HepG2 (cell line): Measurements from ENCODE around the gene NIPAL3.

Source experiments
- DPF2 ChIP-seq: sonication (generic); formaldehyde crosslinking; IDR thresholded peaks from 2 replicates; pipeline ENCODE4 v1.4.0; 2020; ENCODE audit warnings: mild to moderate bottlenecking, low read depth, missing genetic modification reagents, borderline replicate concordance
- FOXK2 ChIP-seq: fragments of 450-650 bp; IDR thresholded peaks from 2 replicates; pipeline ENCODE4 v1.6.1; 2016
- GABPA ChIP-seq, 2 experiments: IDR thresholded peaks; 2 replicates each; pipeline ENCODE4 v1.6.1; 2011 to 2016; ENCODE audit warnings: low read depth in 2 of 2, low read length in 1 of 2, missing biosample characterization in 1 of 2, missing genetic modification characterization in 1 of 2
- TF ChIP-seq, protein P1 (sequence below): sonication (generic); formaldehyde crosslinking; IDR thresholded peaks from 2 replicates; pipeline ENCODE4 v1.4.0; 2020; ENCODE audit warnings: missing genetic modification reagents, borderline replicate concordance
- TF ChIP-seq, protein P2 (sequence below): sonication (generic); formaldehyde crosslinking; IDR thresholded peaks from 2 replicates; pipeline ENCODE4 v1.4.0; 2020; ENCODE audit warnings: missing genetic modification reagents

GRCh38 chr1:24481101-24481500 is 65.5 kb downstream of the NIPAL3 start:
- TF ChIP-seq, protein P1, sequence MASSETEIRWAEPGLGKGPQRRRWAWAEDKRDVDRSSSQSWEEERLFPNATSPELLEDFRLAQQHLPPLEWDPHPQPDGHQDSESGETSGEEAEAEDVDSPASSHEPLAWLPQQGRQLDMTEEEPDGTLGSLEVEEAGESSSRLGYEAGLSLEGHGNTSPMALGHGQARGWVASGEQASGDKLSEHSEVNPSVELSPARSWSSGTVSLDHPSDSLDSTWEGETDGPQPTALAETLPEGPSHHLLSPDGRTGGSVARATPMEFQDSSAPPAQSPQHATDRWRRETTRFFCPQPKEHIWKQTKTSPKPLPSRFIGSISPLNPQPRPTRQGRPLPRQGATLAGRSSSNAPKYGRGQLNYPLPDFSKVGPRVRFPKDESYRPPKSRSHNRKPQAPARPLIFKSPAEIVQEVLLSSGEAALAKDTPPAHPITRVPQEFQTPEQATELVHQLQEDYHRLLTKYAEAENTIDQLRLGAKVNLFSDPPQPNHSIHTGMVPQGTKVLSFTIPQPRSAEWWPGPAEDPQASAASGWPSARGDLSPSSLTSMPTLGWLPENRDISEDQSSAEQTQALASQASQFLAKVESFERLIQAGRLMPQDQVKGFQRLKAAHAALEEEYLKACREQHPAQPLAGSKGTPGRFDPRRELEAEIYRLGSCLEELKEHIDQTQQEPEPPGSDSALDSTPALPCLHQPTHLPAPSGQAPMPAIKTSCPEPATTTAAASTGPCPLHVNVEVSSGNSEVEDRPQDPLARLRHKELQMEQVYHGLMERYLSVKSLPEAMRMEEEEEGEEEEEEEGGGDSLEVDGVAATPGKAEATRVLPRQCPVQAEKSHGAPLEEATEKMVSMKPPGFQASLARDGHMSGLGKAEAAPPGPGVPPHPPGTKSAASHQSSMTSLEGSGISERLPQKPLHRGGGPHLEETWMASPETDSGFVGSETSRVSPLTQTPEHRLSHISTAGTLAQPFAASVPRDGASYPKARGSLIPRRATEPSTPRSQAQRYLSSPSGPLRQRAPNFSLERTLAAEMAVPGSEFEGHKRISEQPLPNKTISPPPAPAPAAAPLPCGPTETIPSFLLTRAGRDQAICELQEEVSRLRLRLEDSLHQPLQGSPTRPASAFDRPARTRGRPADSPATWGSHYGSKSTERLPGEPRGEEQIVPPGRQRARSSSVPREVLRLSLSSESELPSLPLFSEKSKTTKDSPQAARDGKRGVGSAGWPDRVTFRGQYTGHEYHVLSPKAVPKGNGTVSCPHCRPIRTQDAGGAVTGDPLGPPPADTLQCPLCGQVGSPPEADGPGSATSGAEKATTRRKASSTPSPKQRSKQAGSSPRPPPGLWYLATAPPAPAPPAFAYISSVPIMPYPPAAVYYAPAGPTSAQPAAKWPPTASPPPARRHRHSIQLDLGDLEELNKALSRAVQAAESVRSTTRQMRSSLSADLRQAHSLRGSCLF (CRISPR knock-in tag): no peak
- no peak for TF ChIP-seq FOXK2
- TF ChIP-seq, protein P2, sequence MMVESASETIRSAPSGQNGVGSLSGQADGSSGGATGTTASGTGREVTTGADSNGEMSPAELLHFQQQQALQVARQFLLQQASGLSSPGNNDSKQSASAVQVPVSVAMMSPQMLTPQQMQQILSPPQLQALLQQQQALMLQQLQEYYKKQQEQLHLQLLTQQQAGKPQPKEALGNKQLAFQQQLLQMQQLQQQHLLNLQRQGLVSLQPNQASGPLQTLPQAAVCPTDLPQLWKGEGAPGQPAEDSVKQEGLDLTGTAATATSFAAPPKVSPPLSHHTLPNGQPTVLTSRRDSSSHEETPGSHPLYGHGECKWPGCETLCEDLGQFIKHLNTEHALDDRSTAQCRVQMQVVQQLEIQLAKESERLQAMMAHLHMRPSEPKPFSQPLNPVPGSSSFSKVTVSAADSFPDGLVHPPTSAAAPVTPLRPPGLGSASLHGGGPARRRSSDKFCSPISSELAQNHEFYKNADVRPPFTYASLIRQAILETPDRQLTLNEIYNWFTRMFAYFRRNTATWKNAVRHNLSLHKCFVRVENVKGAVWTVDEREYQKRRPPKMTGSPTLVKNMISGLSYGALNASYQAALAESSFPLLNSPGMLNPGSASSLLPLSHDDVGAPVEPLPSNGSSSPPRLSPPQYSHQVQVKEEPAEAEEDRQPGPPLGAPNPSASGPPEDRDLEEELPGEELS (CRISPR knock-in tag): no peak
- TF ChIP-seq GABPA (IDR thresholded peaks at IDR 0.05; ENCODE audit: low read depth, low read length): no peak
- no peak for TF ChIP-seq GABPA (CRISPR knock-in tag; IDR thresholded peaks at IDR 0.05; ENCODE audit: low read depth)
- no peak for TF ChIP-seq DPF2 (CRISPR knock-in tag)
